GM12878 (cell line): ENCODE results near the gene GGCT. TPM values are rescaled to one million over a fixed set of nuclear protein-coding genes. Genes with fewer than 3 reads are reported as not detected.
A peak's percentile ranks its signal among the peaks of the same experiment; 100 is the strongest.

Experiments
- ATAC-seq: fragments of 200-7000 bp; cut with Tn5 transposase; 3 replicates; pipeline ENCODE4 v1.9.1; 2020; ENCODE audit warnings: mild to moderate bottlenecking, moderate library complexity
- BruUV-seq: library from RNA; stranded (reverse); fragments of 400-500 nt; replicated peaks from 2 replicates; lab custom pipeline; 2021; lab: Mats Ljungman, UMichigan
- CTCF ChIA-PET: fragments of 300-600 bp; sonication (Branson Sonifier 250); formaldehyde crosslinking; extraction: SDS; loops from one replicate; lab custom pipeline; 2021; ENCODE audit warnings: inconsistent platforms; lab: Yijun Ruan, JAX
- POLR2A ChIA-PET: fragments of 350-600 bp; formaldehyde crosslinking; extraction: SDS; loops from one replicate; lab custom pipeline; 2021; ENCODE audit warnings: inconsistent platforms; lab: Charles Lee
- RAD21 ChIA-PET: fragments of 300-600 bp; sonication (Branson Sonifier 250); formaldehyde crosslinking; loops from one replicate; lab custom pipeline; 2023; ENCODE audit warnings: antibody characterized with exemption; ENCODE audit not compliant: unreplicated experiment; lab: Charles Lee
- SMC1A ChIA-PET: fragments of 300-600 bp; sonication (Branson Sonifier 250); formaldehyde crosslinking; loops from one replicate; lab custom pipeline; 2023; ENCODE audit not compliant: unreplicated experiment, uncharacterized antibody; lab: Charles Lee
- DNase-seq: peaks from one replicate; pipeline ENCODE4 v3.0.0-alpha.2; 2011; ENCODE audit warnings: low read depth, low spot score
- FAIRE-seq: peaks from 3 replicates; lab custom pipeline; 2011; peaks lifted over from hg19 to GRCh38; lab: Jason Lieb, UNC
- H2AFZ ChIP-seq: 2 replicates; pipeline ENCODE4 v1.6.0; 2011; ENCODE audit warnings: low read depth, low read length, control low read depth; ENCODE audit not compliant: control insufficient read depth
- H3K27ac ChIP-seq: 2 replicates; pipeline ENCODE4 v1.5.1; 2011; ENCODE audit warnings: control low read depth; ENCODE audit not compliant: control insufficient read depth, insufficient read depth
- H3K27me3 ChIP-seq, 2 experiments: replicated peaks in 1 of 2; 2 replicates each; pipeline versions ENCODE4 v1.6.0 to v1.6.1; 2011; ENCODE audit warnings: low read length in 1 of 2; ENCODE audit not compliant: control insufficient read depth in 2 of 2, insufficient read depth in 2 of 2
- H3K36me3 ChIP-seq, 2 experiments: 2 replicates each; pipeline ENCODE4 v1.5.1; 2011; ENCODE audit warnings: low read length in 1 of 2; ENCODE audit not compliant: control insufficient read depth in 2 of 2, insufficient read depth in 2 of 2
- H3K4me1 ChIP-seq: 2 replicates; pipeline ENCODE4 v1.6.1; 2011; ENCODE audit warnings: mild to moderate bottlenecking, low read length, moderate library complexity, mixed read lengths; ENCODE audit not compliant: control insufficient read depth, insufficient read depth
- H3K4me2 ChIP-seq: 2 replicates; pipeline ENCODE4 v1.6.0; 2011; ENCODE audit warnings: control low read depth; ENCODE audit not compliant: control insufficient read depth, insufficient read depth
- H3K4me3 ChIP-seq: fragments of 200-600 bp; sonication (generic); 2 replicates; pipeline ENCODE4 v1.5.1; 2016
- H3K79me2 ChIP-seq: 2 replicates; pipeline ENCODE4 v1.6.0; 2011; ENCODE audit warnings: low read length; ENCODE audit not compliant: control insufficient read depth, insufficient read depth
- H3K9ac ChIP-seq: 2 replicates; pipeline ENCODE4 v1.8.0; 2011; ENCODE audit warnings: low read length, control low read depth, mixed read lengths; ENCODE audit not compliant: control insufficient read depth, insufficient read depth
- H3K9me3 ChIP-seq: replicated peaks from 3 replicates; pipeline ENCODE4 v1.5.1; 2011; ENCODE audit warnings: mild to moderate bottlenecking, low read length; ENCODE audit not compliant: control insufficient read depth, insufficient read depth
- H4K20me1 ChIP-seq: 2 replicates; pipeline ENCODE4 v1.6.0; 2011; ENCODE audit not compliant: control insufficient read depth, insufficient read depth
- EGR1 ChIP-seq, 2 experiments: IDR thresholded peaks; 1 replicate in 1 of 2; 2 replicates in 1 of 2; pipeline ENCODE4 v1.6.1; 2011 to 2012; ENCODE audit warnings: low read depth in 2 of 2, low read length in 2 of 2, borderline replicate concordance in 1 of 2, mild to moderate bottlenecking in 1 of 2, moderate library complexity in 1 of 2
- MTA3 ChIP-seq: IDR thresholded peaks from 2 replicates; pipeline ENCODE4 v1.6.1; 2012; ENCODE audit warnings: low read length, inconsistent platforms, borderline replicate concordance
- MYB ChIP-seq: fragments of 150-350 bp; IDR thresholded peaks from 2 replicates; pipeline ENCODE4 v1.6.1; 2014; ENCODE audit warnings: mild to moderate bottlenecking, low read depth, low read length, borderline replicate concordance
- RFX5 ChIP-seq: IDR thresholded peaks from 2 replicates; pipeline ENCODE4 v1.6.1; 2011; ENCODE audit warnings: low read depth, low read length, improper control_type of control experiment
- SMARCA5 ChIP-seq: fragments of 450-650 bp; IDR thresholded peaks from 2 replicates; pipeline ENCODE4 v1.6.1; 2017; ENCODE audit warnings: mild to moderate bottlenecking
- SPI1 ChIP-seq: IDR thresholded peaks from 2 replicates; pipeline ENCODE4 v1.6.1; 2011; ENCODE audit warnings: low read depth, mild to moderate bottlenecking, low read length, moderate library complexity, borderline replicate concordance; ENCODE audit not compliant: insufficient read depth
- SREBF2 ChIP-seq: IDR thresholded peaks from 2 replicates; pipeline ENCODE4 v1.6.1; 2012; ENCODE audit warnings: mild to moderate bottlenecking, low read length
- STAT3 ChIP-seq: IDR thresholded peaks from 2 replicates; pipeline ENCODE4 v1.6.1; 2011; ENCODE audit warnings: low read depth, low read length, improper control_type of control experiment
- TCF12 ChIP-seq: IDR thresholded peaks from 2 replicates; pipeline ENCODE4 v1.6.1; 2011; ENCODE audit warnings: low read depth, mild to moderate bottlenecking, low read length
- ZBED1 ChIP-seq: IDR thresholded peaks from 2 replicates; pipeline ENCODE4 v1.6.1; 2016; ENCODE audit warnings: borderline replicate concordance
- WGBS: methylation state at CpG from one replicate; pipeline ENCODE4 v1.1.6; 2016; ENCODE audit warnings: low lambda C conversion rate; ENCODE audit not compliant: insufficient replicate concordance, insufficient coverage; ENCODE audit errors: missing lambda C conversion rate; 5-methylcytosine and 5-hydroxymethylcytosine counted together
- in situ Hi-C: fragments of 300-500 bp; cut with MboI; formaldehyde crosslinking; loops from 9 replicates; pipeline ENCODE4 v1.14.3; 2018; ENCODE audit warnings: mixed read lengths
- intact Hi-C: fragments of 100-400 bp; cut with micrococcal nuclease; formaldehyde crosslinking; loops from one replicate; pipeline ENCODE4 v1.14.2; 2022; ENCODE audit not compliant: unreplicated experiment
- polyA plus RNA-seq, 11 experiments: library from polyadenylated mRNA; depleted of rRNA in 4 of 11; unstranded in 6 of 11; stranded (reverse) in 5 of 11; fragments of >200 nt; fragmentation: Nextera tagmentation in 4 of 11; fragmentation: Illumina TruSeq in 1 of 11; extraction: Ambion mirVana in 4 of 11; extraction: Trizol in 1 of 11; gene quantifications; 1 replicate in 1 of 11; 2 replicates in 10 of 11; pipeline versions ENCODE4 v1.2.1 to v1.2.3, GENCODE V29; 2011 to 2016; ENCODE audit warnings: inconsistent platforms in 2 of 11, missing spikeins in 2 of 11, low read depth in 1 of 11
- total RNA-seq, 4 experiments: library from RNA; depleted of rRNA in 3 of 4; stranded (reverse); fragments of >200 nt in 3 of 4; fragmentation: Illumina TruSeq in 1 of 4; extraction: Trizol in 1 of 4; gene quantifications; 2 replicates each; pipeline versions ENCODE4 v1.2.1 to v1.2.3, GENCODE V29; 2013 to 2021
- TF ChIP-seq, protein P1 (sequence below): fragments of 450-650 bp; IDR thresholded peaks from 2 replicates; pipeline ENCODE4 v1.6.1; 2018; ENCODE audit warnings: borderline replicate concordance, mild to moderate bottlenecking; ENCODE audit not compliant: partially characterized antibody

The GGCT gene
- total and polyA plus RNA-seq, 10 of the 15 experiments (the other 5 are each of a cell fraction or from before 2014, with no cell fraction given) = 57.0 to 215 (median 92.3) TPM

DNA sequence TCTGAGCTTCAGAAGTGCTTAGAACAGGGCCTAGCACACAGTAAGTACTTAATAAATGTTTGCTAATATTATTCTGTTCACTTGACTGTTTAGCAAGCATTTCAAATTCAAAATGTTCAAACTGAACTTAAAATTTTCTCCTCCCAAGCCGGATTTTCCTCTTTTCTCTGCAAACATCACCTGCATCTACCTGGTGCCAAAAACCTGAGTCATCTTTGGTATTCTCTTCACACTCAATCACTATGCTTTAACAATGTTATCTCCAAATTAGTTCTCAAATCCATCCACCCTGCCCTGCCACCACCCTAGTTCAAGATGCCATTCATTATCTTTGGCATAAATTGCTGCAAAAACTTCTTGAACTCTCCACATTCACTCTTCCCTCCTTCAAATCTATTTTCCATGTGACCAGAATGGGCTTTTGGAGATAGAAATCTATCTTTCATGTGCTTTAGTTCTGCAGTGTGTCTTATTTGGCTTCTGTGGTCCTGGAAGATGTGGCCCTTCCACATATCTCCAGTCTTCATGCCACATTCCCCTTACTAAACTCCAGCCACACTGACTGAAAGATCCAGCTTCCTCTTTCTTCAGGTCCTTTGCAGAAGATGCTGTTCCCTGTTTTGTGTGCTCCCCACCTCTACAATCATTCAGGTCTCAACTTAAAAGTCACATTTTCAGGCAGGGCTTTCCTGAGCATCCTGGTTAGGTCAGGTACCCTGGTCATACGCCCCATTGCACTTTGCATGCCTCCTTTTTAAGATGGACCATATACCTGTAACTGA is 2.0 kb downstream of the GGCT start:
- RAD21 ChIA-PET = interaction anchor here (1.0 to 1.3 kb wide), 3 partner anchors 8 to 180 kb away, joined by 3 to 5 read pairs (median 3); no protein-coding TSS in a partner anchor
- in situ Hi-C loops = no loop called here
- Histone ChIP-seq H3K36me3 (no peaks in the 10 kb centered on the region; a peak in 1 of 4 replicates), H3K9me3 (no peaks in the 10 kb centered on the region; the same call in 1 of the 3 replicates), H2AFZ (no peak overlapping the region), H3K4me2 (peak overlapping the region; percentile 93), H3K4me1 (peaks cover 6% of the 10 kb centered on the region; the same call in 1 of the 2 replicates)
- no peak for FAIRE-seq
- intact Hi-C loops = loop anchor here (5.0 kb wide), 1 partner anchor 40 kb away; no protein-coding TSS in a partner anchor
- ATAC-seq = no peak
- WGBS = 61% methylated on average over 2 of the region's 2 CpGs
- SMC1A ChIA-PET = interaction anchor here (1.0 to 2.0 kb wide), 6 partner anchors 13 to 228 kb away, joined by 3 to 6 read pairs (median 4); no protein-coding TSS in a partner anchor
- TF ChIP-seq SPI1 (peak; percentile 44; the same call in 1 of the 2 replicates), SMARCA5 (no peak)
- TF ChIP-seq, all 136 proteins: peak for 1
- H3K27me3 ChIP-seq = no peaks in the 10 kb centered on the region
- H3K79me2 ChIP-seq = peaks cover 41% of the 10 kb centered on the region
- no peaks in the 10 kb centered on the region for H4K20me1 ChIP-seq
- no peak for DNase-seq
- peak overlapping the region; percentile 92 for H3K4me3 ChIP-seq
- POLR2A ChIA-PET = interaction anchor here (1.5 to 1.7 kb wide), 2 partner anchors 8 to 25 kb away, joined by 7 to 12 read pairs; partner anchors contain the start of gene NOD1
- no TSS peak for BruUV-seq
- CTCF ChIA-PET = interaction anchor here (0.9 to 4.1 kb wide), 5 partner anchors 8 to 227 kb away, joined by 3 to 18 read pairs (median 5); no protein-coding TSS in a partner anchor
- H3K27ac ChIP-seq = no peak overlapping the region
- H3K9ac ChIP-seq = no peak overlapping the region

DNA sequence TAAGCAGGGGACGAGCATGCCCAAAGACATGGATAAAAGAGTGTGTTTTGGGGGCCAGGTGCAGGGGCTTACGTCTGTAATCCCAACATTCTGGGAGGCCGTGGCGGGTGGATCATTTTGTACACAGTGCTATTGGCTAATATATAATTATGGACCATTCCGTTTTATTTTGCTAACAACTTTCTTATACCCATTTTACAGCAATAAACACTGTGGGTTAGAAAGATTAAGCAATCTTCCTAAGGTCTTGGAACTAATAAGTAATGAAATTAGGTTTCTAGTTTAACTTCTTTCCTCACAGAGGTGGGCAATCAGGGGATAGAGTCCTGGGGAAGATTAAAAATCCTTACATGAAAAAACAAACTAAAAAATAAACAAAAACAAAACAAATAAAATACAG is 3.4 kb downstream of the GGCT start:
- H4K20me1 ChIP-seq = no peaks in the 10 kb centered on the region
- H2AFZ ChIP-seq = no peak overlapping the region
- RAD21 ChIA-PET = interaction anchor here (0.6 to 1.3 kb wide), 2 partner anchors 27 to 272 kb away, joined by 3 read pairs; no protein-coding TSS in a partner anchor
- in situ Hi-C loops (no loop called here), intact Hi-C loops (loop anchor here (5.0 kb wide), 1 partner anchor 39 kb away; no protein-coding TSS in a partner anchor)
- no peak overlapping the region for H3K27ac ChIP-seq
- H3K9ac ChIP-seq = no peak overlapping the region
- peaks cover 41% of the 10 kb centered on the region for H3K79me2 ChIP-seq
- H3K27me3 ChIP-seq = no peaks in the 10 kb centered on the region
- BruUV-seq = no TSS peak
- SMC1A ChIA-PET = interaction anchor here (0.8 to 1.7 kb wide), 6 partner anchors 15 to 339 kb away, joined by 3 to 6 read pairs (median 4); no protein-coding TSS in a partner anchor
- POLR2A ChIA-PET = no interaction called here
- CTCF ChIA-PET = interaction anchor here (1.0 to 4.1 kb wide), 2 partner anchors 9 to 23 kb away, joined by 3 to 18 read pairs; no protein-coding TSS in a partner anchor
- H3K4me2 ChIP-seq = no peak overlapping the region; the same call in 1 of the 2 replicates
- no peak for FAIRE-seq
- no peak for DNase-seq
- peaks cover 0 to 2% of the 10 kb centered on the region in 2 experiments; a peak in 1 of 4 replicates for H3K36me3 ChIP-seq
- ATAC-seq = no peak
- H3K4me3 ChIP-seq = 0 out of 2 replicates have a peak overlapping the region, but pooled peaks have one; percentile 45
- peaks cover 6% of the 10 kb centered on the region; the same call in 1 of the 2 replicates for H3K4me1 ChIP-seq
- 97% methylated on average over 5 of the region's 5 CpGs for WGBS
- no peaks in the 10 kb centered on the region; the same call in 1 of the 3 replicates for H3K9me3 ChIP-seq
- no peak for TF ChIP-seq MYB
- no peak for TF ChIP-seq RFX5
- no peak for TF ChIP-seq EGR1 (IDR thresholded peaks at IDR 0.05; ENCODE audit: borderline replicate concordance in 1 of 2, low read depth in 2 of 2, low read length in 2 of 2)
- TF ChIP-seq TCF12 = no peak
- TF ChIP-seq MTA3 = no peak
- no peak for TF ChIP-seq STAT3
- no peak for TF ChIP-seq SREBF2
- TF ChIP-seq, protein P1, sequence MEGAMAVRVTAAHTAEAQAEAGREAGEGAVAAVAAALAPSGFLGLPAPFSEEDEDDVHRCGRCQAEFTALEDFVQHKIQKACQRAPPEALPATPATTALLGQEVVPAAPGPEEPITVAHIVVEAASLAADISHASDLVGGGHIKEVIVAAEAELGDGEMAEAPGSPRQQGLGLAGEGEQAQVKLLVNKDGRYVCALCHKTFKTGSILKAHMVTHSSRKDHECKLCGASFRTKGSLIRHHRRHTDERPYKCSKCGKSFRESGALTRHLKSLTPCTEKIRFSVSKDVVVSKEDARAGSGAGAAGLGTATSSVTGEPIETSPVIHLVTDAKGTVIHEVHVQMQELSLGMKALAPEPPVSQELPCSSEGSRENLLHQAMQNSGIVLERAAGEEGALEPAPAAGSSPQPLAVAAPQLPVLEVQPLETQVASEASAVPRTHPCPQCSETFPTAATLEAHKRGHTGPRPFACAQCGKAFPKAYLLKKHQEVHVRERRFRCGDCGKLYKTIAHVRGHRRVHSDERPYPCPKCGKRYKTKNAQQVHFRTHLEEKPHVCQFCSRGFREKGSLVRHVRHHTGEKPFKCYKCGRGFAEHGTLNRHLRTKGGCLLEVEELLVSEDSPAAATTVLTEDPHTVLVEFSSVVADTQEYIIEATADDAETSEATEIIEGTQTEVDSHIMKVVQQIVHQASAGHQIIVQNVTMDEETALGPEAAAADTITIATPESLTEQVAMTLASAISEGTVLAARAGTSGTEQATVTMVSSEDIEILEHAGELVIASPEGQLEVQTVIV = no peak
- no peak for TF ChIP-seq ZBED1
